GM18507 (cell line): ENCODE data around the gene LIPC.
A peak's percentile ranks its signal among the peaks of the same experiment; 100 is the strongest.

Experiments used
- DNase-seq: peaks from one replicate; pipeline ENCODE4 v3.0.0; 2011; ENCODE audit warnings: low read depth; ENCODE audit not compliant: insufficient read length; ENCODE audit errors: extremely low spot score
- FAIRE-seq: peaks from 2 replicates; lab custom pipeline; 2011; peaks lifted over from hg19 to GRCh38; lab: Jason Lieb, UNC

Gene LIPC

DNA sequence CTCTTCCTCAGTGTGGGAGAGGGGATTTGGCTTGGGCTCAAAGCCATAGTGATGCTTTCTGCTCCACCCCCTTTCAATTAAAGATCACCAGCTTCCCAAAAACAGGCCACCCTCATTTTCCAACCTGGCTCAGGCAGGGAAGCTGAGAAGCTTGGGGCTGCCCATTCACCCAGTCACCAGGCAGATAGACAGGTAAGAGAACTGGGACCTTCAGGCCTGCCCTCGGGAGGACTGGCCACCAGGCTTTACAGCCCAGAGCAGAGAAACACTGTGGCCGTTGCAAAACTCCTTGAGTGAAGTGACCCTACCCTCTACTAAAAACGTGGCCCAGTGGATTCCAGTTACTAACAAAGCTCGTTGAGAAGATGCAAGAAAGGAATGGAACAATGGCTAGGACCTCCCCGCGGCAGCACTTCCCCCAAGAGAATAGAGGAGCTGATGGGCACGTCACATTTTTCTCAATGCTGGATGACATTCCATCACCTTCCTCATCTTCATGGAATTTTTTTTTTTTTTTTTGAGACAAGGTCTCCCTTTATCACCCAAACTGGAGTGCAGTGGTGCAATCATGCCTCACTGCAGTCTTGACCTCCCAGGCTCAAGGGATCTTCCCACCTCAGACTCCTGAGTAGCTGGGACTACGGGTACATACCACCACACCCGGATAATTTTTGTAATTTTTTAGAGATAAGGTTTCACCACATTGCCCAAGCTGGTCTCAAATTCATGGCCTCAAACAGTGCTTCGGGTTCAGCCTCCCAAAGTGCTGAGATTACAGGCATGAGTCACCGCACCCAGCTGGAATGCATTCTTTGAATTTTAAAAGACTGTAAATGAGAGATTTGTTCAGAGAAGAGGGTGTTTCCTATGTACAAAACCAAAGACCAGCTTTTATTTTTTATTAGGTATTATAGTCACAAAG lies 37.9 kb downstream of the LIPC start:
- FAIRE-seq, result no peak
- no peak for DNase-seq

DNA sequence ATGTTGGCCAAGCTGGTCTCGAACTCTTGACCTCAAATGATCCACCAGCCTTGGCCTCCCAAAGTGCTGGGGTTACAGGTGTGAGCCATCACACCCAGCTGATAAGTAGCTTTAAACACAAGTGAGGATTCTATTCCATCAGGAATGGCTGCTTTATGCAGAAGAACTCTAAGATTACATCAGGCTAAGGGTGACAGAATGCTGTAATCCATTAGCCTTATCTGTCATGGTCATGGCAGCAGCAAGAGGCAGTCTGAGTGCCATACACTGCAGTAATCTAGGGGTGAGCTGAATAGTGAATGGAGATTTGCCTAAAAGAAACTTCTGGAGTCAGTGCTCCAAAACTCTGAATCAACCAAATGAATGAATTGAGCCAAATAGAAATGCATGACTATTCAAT lies 39.6 kb downstream of the LIPC start:
- DNase-seq (no peak), FAIRE-seq (no peak)

DNA sequence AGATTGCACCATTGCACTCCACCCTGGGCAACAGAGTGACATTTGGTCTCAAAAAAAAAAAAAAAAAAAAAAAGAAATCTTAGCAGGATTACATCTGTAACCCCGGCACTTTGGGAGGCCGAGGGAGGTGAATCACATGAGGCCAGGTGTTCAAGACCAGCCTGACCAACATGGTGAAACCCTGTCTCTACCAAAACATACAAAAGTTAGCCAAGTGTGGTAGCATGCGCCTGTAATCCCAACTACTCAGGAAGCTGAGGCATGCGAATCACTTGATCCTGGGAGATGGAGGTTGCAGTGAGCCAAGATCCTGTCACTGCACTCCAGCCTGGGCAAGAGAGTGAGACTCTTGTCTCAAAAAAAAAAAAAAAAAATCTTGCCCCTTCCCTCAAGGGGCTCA lies 40.4 kb downstream of the LIPC start:
- FAIRE-seq (no peak), DNase-seq (no peak)

DNA sequence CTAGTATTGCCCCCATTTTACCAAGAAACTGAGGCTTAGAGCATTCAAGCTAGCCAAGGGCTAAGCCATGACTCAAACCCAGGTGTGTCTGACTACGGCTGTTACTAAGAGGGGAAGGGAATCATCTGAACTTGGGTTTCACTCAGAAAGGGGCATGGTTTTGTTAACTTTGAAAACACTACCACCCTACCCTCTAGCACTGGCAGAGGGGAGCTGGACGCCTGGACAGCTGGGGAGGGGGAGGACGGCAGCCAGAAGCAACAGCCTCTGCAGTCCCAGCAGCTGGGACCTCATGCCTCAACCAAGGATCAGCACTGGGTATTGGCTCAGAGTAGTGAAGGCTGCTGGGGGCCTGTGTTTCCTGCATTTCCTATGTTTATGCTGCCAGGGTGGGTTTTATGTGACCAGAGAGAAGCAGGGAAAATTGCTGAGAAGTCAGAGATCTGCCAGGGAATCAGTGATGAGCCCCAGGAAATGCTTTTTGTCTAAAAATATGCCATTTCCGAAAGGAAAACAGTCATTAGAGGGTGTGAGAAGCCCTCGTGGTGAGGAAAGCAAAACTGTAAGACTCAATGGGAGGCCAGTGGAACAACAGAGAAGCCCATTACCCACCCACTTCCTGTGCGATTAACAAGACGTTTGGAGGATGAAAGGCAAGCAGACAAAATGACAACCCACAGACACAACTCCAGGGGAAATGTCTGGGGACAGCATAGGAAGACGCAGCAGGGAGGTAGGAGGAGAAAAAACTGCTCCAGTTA lies 41.2 kb downstream of the LIPC start:
- peak; percentile 79 for FAIRE-seq
- no peak for DNase-seq

DNA sequence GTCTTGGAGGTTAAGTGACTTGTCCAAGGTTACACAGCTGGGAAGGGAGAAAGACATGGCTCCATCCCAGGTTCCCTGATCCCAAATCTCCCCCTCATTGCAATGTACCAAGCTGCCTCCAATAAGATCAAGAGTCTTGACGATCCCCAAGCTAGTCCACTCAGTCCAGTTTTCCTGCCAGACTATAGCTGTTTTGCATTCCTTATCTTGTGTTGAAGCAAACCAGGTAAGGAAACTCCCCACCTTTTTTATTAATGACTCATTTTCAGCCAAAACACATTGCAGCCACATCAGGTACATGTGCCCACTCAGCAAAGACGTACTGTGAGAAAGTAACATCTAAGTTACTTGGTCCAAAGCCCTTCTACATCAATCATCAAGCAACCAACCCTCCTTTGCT lies 41.9 kb downstream of the LIPC start:
- DNase-seq (no peak), FAIRE-seq (peak; percentile 69)

DNA sequence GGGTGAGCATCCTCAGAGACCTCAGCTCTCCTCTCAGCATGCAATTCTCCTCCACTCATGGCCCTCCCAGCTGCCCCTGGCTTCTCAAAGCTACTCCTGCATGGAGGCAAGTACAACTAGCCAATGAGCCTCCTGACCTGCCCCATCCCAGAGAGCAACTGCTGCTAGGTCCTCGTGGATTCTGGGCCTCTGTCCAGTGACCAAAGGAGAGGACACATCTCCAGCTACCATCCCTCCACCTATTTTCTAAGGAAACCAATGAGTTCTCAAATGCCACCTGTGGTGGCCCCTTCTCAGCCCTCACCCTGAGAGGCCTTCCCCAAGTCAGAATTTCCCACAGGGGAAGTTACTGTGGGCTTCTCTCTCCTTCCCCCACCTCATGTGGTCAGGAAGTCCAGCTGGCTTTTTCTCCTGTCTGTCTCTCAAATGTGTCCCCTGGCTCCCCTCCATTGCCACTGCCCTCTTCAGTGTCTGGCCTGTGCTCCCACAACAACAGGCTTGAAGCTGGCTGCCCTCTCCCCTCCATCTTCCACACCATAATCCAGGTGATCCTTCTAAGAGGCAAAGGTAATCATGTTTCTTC lies 43.0 kb downstream of the LIPC start:
- FAIRE-seq, result no peak
- DNase-seq, result no peak

DNA sequence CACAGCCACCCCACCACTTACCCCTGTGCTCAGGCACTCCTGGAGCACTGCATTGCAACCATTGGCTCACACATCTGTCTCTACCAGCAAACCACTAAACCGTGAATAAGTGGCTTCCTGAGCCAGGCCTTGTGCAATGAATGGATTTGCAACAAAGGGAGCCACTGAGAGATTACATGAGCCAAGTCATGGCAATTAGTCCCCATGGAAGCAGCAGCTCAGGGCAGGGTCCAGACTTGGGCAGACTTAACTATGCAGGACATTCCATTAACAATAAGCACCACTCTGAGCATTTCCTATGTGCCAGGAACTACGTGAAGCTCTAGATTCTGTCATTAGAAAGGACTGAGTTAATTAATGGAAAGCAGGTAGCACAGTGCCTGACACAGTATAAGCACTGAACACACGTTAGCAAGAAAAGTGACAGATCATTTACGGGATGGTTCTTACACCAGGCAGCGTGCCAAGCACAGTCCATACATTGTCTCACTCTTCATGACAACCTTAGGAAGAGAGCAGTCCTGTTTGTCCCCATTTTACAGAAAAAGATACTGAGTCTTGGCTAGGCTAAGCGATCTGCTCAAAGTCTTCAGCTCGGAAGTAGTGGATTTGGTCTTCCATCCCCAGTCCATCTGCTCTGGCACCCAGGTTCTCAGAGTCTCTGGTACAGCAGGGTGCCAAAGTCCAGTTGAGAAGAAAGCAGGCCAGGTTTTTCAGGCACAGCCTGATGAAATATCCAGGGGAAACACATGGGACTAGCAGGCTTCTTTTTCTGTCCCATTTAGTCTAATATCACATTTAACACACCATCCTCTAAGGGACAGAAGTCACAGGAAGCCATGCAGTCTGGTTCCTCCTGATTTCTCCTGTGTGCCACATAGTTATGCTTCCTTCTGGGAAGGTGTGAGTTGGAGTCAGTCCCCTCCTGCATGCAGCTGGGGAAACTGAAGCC lies 44.1 kb downstream of the LIPC start:
- no peak for FAIRE-seq
- no peak for DNase-seq

DNA sequence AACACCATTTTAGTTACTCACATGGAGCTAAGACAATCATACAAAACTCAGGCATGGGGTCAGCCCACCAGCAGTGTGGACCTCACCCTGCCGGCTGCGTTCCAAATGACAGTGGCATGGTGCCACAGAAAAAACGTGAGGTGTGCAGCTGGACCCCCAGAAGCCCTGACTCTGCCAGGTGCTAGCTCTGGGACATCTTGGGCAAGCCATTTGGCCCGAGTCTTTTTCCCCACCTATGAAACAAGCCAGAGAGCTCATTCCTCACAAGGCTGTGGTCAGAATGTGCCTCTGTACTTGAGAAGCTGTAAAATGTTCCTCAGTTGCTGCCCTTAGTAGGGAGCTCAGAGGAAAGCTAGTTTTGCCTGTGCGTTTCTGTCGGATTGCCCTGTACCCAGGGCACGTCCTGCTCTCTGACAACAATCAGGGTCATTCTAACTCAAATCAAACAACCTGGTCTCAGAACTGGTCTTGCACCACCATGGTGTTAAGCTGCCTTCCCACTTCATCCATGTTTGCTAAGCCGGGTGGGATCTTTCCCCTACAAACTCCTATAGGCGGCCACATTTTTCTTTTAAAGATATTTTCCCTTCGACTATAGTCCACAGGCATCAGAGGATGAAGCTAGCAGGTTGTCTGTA lies 44.9 kb downstream of the LIPC start:
- FAIRE-seq, result no peak

DNA sequence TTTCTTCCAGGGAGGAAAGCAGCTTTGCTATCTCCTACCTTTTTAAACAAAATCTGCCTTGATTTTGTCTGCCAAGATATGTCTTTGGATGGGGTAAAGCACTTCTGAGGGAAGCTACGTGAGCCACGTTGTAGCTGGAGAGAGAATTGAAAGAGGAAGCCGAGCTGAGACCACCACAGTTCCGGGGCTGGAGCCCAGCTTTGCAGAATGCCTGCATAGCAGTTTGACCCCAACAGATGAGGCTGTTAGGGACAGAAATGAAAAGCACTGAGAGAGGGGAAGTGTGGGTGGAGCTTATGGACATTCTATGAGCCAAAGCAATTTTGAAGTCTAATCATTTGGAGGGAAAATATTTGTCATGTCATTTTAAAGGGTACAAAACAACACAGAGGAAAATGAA lies 45.4 kb downstream of the LIPC start:
- FAIRE-seq, result no peak
- no peak for DNase-seq

More for the DNA sequence above, 44.9 kb downstream of the LIPC start:
- DNase-seq, result no peak

DNA sequence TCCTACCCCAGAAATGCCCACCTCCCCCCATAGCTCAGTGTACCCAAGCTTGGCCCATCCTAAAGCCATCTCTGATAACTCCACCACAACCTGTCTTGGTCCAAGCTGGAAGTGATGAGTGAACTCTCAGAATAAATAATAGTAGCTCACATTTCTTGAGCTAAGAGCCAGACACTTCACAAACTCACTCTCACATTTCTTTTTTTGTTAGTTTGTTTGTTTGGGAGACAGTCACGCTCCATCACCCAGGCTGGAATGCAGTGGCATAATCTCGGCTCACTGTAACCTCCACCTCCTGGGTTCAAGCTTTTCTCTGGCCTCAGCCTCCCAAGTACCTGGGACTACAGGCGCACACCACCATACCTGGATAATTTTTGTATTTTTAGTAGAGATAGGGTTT lies 46.2 kb downstream of the LIPC start:
- DNase-seq, result no peak
- FAIRE-seq, result no peak

DNA sequence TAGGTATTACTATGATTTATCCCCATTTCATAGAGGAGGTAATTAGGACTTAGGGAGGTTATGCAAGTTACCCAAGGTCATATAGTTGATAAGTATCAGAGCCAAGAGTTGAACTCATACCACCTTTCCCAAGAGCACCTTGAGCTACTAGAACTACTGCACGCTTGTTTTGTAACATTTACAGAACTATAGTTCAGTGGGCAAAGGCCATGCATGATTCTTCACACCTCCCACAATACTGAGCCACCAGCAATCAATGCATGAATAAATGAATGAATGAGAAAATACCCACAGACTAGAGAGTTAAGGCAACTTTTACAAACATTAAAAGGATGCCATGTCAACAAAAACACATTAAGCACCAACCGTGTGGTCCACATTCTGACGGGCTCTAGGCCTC lies 46.8 kb downstream of the LIPC start:
- no peak for DNase-seq
- FAIRE-seq, result no peak

DNA sequence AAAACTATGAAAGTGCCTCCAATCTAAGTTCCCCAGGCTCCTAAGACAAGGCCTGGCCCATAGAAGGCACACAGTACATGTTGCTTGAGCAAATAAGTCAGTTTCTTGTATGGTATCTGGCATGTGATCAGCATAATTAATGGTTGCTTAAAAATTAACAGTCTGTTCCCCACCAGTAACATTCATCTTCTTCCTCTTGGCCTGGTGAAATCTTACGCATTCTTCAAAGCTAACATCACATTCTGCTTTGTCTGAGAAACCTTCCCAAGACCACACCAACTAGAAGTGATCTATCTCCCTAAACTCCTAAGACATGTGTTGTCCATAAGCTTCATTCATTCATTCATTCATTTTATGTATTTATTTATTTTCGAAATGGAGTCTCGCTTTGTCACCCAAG lies 48.1 kb downstream of the LIPC start:
- DNase-seq (no peak), FAIRE-seq (no peak)

DNA sequence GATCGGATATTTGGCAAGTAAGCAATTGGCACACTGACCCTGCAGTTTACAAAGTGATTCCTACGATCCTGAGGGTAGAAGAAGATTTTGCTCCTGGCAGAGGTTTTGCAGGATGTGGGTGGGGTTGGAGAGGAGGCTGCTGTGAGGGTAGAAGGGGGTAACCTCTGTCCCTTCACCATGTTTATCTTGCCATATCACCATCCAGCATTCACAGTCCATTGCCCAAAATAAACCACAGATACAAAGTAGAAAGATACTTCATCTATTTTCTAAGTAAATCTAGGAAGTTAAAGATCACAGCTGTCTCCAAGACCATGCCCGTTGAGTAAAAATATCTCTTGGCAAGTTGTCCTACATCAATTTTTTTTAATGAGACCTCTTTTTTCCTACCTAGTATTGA lies 51.6 kb downstream of the LIPC start:
- FAIRE-seq (no peak), DNase-seq (no peak)

DNA sequence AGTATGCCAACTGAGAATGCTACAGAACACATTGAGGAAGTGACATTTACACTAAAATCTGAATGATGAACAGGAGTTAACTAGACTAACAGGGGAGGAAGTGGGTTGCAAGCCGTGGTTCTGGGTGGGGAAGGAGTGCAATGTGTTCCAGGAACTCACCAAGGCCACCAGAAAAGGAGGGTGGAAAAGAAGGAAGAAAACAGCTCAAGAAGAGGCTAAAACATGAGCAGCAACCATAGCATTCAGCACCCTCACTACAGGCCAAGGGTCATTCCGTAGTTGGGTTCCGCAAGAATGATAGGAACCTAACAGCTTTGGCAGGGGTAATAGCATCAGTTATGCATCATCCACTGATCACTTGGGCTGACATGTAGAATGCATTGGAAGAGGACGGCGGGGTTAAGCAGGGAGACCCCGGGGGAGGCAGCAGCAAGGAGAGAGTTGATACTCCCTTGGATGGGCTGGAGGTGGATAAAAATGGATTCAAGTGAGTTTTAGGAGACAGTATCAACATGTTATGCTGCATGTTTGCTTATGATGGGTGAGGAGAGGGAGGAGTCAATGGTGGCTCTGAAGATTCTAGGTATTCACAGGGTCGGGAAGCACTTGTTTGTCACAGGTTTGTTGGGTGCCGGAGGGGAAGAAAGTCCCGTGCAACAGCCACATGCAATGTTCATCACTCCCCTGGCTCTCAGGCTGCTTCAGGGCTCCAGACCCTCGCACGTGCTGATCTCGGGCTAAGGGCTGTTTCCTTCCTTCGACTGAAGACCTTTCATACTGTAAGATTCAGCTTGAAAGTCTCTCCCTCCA lies 53.2 kb downstream of the LIPC start:
- no peak for DNase-seq
- FAIRE-seq, result peak; percentile 58

DNA sequence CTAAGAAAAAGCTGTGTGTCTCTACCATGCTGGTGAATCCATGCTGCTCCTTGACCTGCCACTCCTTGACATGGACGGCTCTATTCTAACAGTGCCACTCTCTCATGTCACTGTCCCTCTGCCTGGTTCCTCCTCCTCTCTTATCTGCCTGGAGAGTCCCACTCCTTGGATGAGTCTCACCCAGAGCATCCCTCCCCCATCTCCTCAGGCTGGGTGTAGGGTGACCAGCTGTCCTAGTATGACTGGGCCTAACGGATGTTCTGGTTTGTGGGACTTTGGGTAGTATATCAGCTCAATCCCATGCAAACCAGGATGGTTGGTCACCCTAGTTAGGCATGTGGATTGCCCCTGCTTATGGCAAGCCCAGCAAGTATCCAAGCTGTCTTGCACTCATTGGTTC lies 54.3 kb downstream of the LIPC start:
- DNase-seq (no peak), FAIRE-seq (no peak)

DNA sequence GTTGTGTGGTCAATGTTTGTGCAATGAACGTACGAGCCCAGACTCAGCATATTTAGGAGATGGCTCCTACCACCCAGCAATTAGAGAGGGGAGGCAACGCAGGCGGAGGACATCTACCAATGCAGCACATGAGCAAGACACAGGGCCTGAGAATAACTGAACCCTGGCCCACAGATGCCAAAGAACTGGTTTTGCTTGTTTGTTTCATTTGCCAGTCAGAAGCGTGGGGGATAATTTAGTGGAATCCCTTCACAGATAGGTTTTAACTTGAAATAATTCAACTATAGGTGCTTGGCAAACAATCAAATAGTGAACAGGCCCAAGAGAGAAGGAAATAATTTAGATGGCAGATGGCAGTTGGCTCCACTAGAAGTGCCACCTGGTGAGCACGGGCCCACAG lies 54.8 kb downstream of the LIPC start:
- no peak for FAIRE-seq
- no peak for DNase-seq

DNA sequence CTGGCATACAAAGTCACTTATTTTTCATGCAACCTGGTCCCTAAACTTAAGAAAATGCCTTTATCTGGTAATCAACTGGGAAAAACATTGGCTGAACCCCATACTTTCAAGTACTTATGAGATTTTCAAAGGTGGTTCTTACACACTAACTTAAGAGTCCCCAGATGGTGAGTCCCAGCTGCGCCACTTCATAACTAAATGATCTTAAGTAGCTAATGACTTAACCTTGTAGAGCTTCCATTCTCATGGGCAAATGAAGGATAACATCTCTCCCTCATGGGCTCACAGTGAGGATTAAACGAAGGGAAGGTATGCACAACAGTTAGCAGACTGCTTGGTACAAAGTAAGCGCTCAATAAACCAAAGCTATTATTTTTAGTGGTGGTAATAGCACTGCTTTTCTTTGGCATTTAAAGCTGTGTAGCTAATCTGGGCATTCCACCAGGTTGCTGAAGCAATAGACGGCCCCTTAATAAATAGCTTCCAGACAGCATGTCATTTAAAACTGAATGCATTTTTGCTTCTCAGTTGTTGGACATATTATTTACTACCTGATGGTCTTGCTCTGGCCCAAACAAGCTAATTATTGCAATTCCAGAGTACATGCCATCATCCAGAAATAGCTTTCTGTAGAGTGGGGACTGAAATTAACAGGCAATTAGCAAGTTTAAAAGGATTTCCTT lies 55.4 kb downstream of the LIPC start:
- DNase-seq (no peak), FAIRE-seq (no peak)

DNA sequence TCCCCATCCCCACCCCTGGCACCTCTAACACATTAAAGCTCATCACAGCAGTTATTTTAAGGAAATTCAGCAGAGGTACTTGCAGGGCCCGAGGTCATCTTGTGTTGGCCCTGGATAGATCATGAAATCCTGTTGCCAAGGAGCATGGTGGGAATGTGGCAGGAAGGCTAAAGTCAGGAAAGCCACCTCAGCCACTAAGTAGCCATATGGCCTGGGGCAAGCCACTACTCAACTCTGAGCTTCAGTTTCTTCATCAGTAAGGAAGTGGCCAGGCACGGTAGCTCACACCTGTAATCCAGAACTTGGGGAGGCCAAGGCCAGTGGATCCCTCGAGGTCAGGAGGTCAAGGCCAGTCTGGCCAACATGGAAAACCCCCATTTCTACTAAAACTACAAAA lies 55.9 kb downstream of the LIPC start:
- DNase-seq (no peak), FAIRE-seq (no peak)
